SU-DHL-6 (cell line): ENCODE measurements around the gene PPP1R14B.

Experiments
- H2AFZ ChIP-seq: fragments of 200-600 bp; sonication (generic); 2 replicates; pipeline ENCODE4 v1.6.1; 2014; ENCODE audit warnings: low read depth, mild to moderate bottlenecking, moderate library complexity, mixed read lengths, antibody characterized with exemption, low read length; ENCODE audit not compliant: severe bottlenecking
- H3F3A ChIP-seq: fragments of 200-600 bp; shearing (Covaris generic); 2 replicates; pipeline ENCODE4 v1.6.0; 2016; ENCODE audit warnings: antibody characterized with exemption, mild to moderate bottlenecking; ENCODE audit not compliant: insufficient read depth
- H3K27ac ChIP-seq: fragments of 200-600 bp; sonication (generic); 2 replicates; pipeline ENCODE4 v1.5.1; 2016; ENCODE audit warnings: low read depth, mild to moderate bottlenecking, low read length, moderate library complexity, mixed read lengths
- H3K27me3 ChIP-seq: fragments of 200-600 bp; sonication (generic), shearing (Covaris generic); 2 replicates; pipeline ENCODE4 v1.6.0; 2014; ENCODE audit warnings: mild to moderate bottlenecking, low read length
- H3K36me3 ChIP-seq: fragments of 200-600 bp; sonication (generic); 2 replicates; pipeline ENCODE4 v1.6.1; 2014; ENCODE audit warnings: mild to moderate bottlenecking, low read length, mixed read lengths
- H3K4me2 ChIP-seq: fragments of 300-600, 200-600 bp; shearing (Covaris generic), sonication (generic); 2 replicates; pipeline ENCODE4 v1.6.0; 2014; ENCODE audit warnings: low read length, low read depth, mild to moderate bottlenecking; ENCODE audit not compliant: poor library complexity, severe bottlenecking
- H3K4me3 ChIP-seq: fragments of 200-600 bp; sonication (generic); 2 replicates; pipeline ENCODE4 v1.5.1; 2014; ENCODE audit warnings: antibody characterized with exemption, low read length, mild to moderate bottlenecking, mixed read lengths; ENCODE audit not compliant: insufficient read depth, poor library complexity, severe bottlenecking
- H3K79me2 ChIP-seq: fragments of 200-600 bp; sonication (generic); 2 replicates; pipeline ENCODE4 v1.6.1; 2014; ENCODE audit warnings: mild to moderate bottlenecking, low read length, moderate library complexity; ENCODE audit not compliant: insufficient read depth
- H3K9ac ChIP-seq: fragments of 200-600 bp; sonication (generic); 2 replicates; pipeline ENCODE4 v1.7.0; 2014; ENCODE audit warnings: mild to moderate bottlenecking, low read length
- H3K9me2 ChIP-seq: fragments of 200-600 bp; sonication (generic); replicated peaks from 2 replicates; pipeline ENCODE4 v1.6.1; 2014; ENCODE audit warnings: low read length; ENCODE audit not compliant: insufficient read depth
- H3K9me3 ChIP-seq: fragments of 200-600 bp; sonication (generic); 2 replicates; pipeline ENCODE4 v1.6.1; 2014; ENCODE audit warnings: low read length, mixed read lengths; ENCODE audit not compliant: insufficient read depth
- H4K20me1 ChIP-seq: fragments of 200-600 bp; sonication (generic); 2 replicates; pipeline ENCODE4 v1.6.1; 2014; ENCODE audit warnings: low read depth, mild to moderate bottlenecking, antibody characterized with exemption, low read length, moderate library complexity, mixed read lengths
- EZH2phosphoT487 ChIP-seq: fragments of 200-600 bp; sonication (generic), shearing (Covaris generic); conservative IDR thresholded peaks from 2 replicates; pipeline ENCODE4 v1.6.1; 2018; ENCODE audit warnings: mild to moderate bottlenecking, antibody characterized with exemption, low read length, moderate library complexity, mixed read lengths
- TF ChIP-seq, protein P1 (sequence below): fragments of 200-600 bp; sonication (generic); IDR thresholded peaks from one replicate; pipeline ENCODE4 v1.5.1; 2017; ENCODE audit warnings: antibody characterized with exemption, mild to moderate bottlenecking, low read length, moderate library complexity; ENCODE audit not compliant: insufficient read depth, poor library complexity, severe bottlenecking

Gene PPP1R14B

DNA sequence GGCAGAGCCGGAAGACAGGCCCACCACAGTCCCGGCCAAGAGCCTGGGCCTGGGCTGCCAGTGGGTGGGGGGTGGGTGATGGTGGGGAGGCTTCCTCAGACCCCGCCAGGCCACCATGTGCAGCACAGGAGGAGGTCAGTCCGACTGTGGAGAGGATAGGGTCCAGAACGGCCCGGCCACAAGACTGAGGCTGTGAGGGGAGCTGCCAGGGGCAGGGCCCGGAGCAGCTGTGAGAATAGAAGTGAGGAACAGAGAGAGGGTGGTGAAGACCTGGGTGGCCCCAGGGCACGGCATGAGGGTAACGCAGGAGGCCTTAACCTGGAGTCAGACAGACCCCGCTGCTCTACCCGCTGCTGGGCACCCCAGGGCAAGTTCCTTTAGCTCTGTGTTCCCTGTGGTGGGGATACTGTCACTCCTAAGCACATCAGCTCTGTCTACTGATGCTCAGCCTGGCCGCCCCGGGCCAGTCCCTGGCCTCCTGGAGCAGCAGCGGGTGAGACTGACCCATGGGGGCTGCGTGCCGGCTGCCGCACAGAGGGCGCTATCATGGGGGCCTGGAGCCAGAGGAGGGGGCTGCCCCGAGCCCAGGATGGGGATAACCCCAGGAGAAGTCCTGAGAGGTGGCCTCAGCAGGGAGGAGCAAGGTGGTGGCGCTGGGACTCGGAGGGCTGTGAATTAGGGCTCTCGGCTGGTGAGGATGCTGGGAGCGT, 38.5 kb downstream of the PPP1R14B start:
- TF ChIP-seq, protein P1, sequence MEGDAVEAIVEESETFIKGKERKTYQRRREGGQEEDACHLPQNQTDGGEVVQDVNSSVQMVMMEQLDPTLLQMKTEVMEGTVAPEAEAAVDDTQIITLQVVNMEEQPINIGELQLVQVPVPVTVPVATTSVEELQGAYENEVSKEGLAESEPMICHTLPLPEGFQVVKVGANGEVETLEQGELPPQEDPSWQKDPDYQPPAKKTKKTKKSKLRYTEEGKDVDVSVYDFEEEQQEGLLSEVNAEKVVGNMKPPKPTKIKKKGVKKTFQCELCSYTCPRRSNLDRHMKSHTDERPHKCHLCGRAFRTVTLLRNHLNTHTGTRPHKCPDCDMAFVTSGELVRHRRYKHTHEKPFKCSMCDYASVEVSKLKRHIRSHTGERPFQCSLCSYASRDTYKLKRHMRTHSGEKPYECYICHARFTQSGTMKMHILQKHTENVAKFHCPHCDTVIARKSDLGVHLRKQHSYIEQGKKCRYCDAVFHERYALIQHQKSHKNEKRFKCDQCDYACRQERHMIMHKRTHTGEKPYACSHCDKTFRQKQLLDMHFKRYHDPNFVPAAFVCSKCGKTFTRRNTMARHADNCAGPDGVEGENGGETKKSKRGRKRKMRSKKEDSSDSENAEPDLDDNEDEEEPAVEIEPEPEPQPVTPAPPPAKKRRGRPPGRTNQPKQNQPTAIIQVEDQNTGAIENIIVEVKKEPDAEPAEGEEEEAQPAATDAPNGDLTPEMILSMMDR = no peak
- no peak for TF ChIP-seq EZH2phosphoT487
- Histone ChIP-seq H4K20me1 (no peaks in the 10 kb centered on the region), H3K79me2 (no peaks in the 10 kb centered on the region; the same call in 1 of the 2 replicates), H2AFZ (no peak overlapping the region), H3K9me3 (no peaks in the 10 kb centered on the region), H3K4me2 (peak overlapping the region; percentile 97), H3K27ac (peak overlapping the region; percentile 86), H3K9me2 (no peaks in the 10 kb centered on the region), H3K27me3 (no peaks in the 10 kb centered on the region), H3K36me3 (no peaks in the 10 kb centered on the region; the same call in 1 of the 2 replicates), H3F3A (peaks cover 15% of the 10 kb centered on the region), H3K4me3 (peak overlapping the region; percentile 72), H3K9ac (peak overlapping the region; percentile 89)

DNA sequence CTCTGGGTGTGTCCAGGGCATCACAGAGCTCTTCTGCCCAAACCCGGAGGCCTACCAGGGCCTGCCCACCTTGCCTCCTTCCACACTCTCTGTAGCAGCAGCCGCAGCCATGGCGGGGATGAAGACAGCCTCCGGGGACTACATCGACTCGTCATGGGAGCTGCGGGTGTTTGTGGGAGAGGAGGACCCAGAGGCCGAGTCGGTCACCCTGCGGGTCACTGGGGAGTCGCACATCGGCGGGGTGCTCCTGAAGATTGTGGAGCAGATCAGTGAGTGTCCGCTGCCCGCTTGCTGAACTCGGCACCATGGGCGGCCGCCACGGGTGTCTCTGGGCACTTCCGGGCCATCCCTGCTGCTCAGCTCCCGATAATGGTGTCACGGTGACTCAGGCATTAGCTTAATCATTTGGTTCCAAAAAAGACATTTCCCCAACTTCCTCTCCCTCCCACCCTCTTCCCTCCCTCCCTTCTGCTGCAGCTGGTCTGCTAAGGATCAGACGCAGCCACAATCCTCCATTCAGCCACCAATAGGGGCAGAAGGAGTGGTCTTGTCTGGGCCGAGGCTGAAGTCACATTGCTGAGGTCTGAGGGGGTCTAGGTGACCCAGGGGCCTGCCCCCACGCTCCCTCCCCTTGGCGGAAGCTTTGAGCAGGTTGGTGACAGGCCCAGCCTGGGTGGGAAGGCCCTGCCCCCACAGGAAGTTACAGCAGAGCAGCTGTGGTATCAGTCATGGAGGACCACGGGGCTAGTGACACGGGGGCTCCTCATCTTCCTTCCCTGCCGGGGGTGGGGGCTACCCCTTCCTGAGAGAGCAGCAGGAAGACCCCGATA, 39.3 kb downstream of the PPP1R14B start:
- peak overlapping the region; percentile 89 for H3K9ac ChIP-seq
- H3K9me3 ChIP-seq = no peaks in the 10 kb centered on the region
- peak overlapping the region; percentile 72 for H3K4me3 ChIP-seq
- peak overlapping the region; percentile 86 for H3K27ac ChIP-seq
- no peaks in the 10 kb centered on the region for H3K9me2 ChIP-seq
- H4K20me1 ChIP-seq = no peaks in the 10 kb centered on the region
- H3K4me2 ChIP-seq = peak overlapping the region; percentile 97
- H3K27me3 ChIP-seq = no peaks in the 10 kb centered on the region
- H3K79me2 ChIP-seq = no peaks in the 10 kb centered on the region; the same call in 1 of the 2 replicates
- H3K36me3 ChIP-seq = no peaks in the 10 kb centered on the region; the same call in 1 of the 2 replicates
- H3F3A ChIP-seq = peaks cover 15% of the 10 kb centered on the region
- H2AFZ ChIP-seq = peak overlapping the region; percentile 24
- TF ChIP-seq EZH2phosphoT487 = no peak
- TF ChIP-seq, protein P1 = no peak

DNA sequence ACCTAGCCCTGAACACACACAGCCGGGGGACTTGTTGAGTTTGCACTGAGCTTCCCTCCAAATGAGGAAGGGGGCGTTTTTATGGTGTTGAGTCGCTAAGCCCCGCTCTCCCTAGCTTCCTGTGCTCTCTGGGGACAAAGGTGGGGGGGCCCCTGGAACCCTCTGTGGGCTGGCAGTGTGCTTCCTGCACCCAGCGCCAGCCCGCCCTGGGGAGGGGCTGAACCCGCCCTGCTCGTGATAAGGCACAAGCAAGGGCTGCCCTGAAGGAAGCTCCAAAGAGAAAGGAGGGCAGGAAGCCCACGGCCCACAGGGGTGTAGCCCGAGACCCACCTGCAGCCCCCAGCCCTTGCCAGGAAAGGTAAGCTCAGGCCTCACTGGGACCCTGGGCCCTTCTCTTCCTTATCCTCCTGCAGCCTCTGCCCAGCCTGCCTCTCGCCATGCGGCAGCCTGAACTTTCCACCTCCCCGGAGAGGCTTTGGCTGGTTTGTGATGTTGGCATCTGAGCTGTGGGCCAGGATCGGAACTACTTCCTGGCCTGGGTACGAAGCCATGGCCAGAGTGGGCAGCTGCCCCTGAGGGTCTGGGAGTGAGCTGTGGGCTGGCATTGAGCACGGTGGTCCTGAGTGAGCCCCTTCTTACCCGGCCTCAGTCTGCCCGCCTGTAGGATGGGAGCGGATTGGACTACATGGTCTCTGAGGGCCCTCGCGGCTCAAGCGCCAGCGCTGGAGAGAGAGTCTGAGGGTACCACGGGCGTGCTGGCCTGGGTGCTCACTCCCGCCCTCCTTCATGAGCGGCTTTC, 40.1 kb downstream of the PPP1R14B start, which contains the start of gene FERMT3:
TSS of gene FERMT3 (plus strand) at position 265 of the 799 bp plus-strand sequence. CDS start 644 bp downstream, outside the sequence.
- Histone ChIP-seq H3K36me3 (no peaks in the 10 kb centered on the region; the same call in 1 of the 2 replicates), H3K9me3 (no peaks in the 10 kb centered on the region), H3K27me3 (no peaks in the 10 kb centered on the region), H3K4me2 (peak within 1 kb of the TSS; percentile 97), H3K4me3 (peak within 1 kb of the TSS; percentile 72), H2AFZ (peak within 1 kb of the TSS; percentile 24), H3K79me2 (no peaks in the 10 kb centered on the region; the same call in 1 of the 2 replicates), H3K9me2 (no peaks in the 10 kb centered on the region), H3K27ac (peak within 1 kb of the TSS; percentile 86), H3K9ac (peak within 1 kb of the TSS; percentile 89), H3F3A (peaks cover 15% of the 10 kb centered on the region), H4K20me1 (no peaks in the 10 kb centered on the region)
- TF ChIP-seq EZH2phosphoT487 = no peak
- TF ChIP-seq, protein P1 = no peak
